Measurements from ENCODE around the gene APOA1.

GRCh38 chr11:116852261-116853031 is 15.0 kb upstream of the APOA1 start:
- no peak for TF ChIP-seq CTCF (IDR thresholded peaks at IDR 0.05)
- no peak for TF ChIP-seq POLR2AphosphoS5 (IDR thresholded peaks at IDR 0.05)
- TF ChIP-seq POLR2A (IDR thresholded peaks at IDR 0.05) = no peak
- no peak for TF ChIP-seq EP300 (IDR thresholded peaks at IDR 0.05)

Data from sigmoid colon (tissue), 4 donors.